Stimulated activated CD8-positive, alpha-beta memory T cell treated with anti-CD3 and anti-CD28 coated beads, Interleukin-12 subunit alpha, Interleukin-12 subunit beta, amount 100 ng/mL, for 24 hours (primary cell): ENCODE data around the gene C3.
A peak's percentile ranks its signal among the peaks of the same experiment; 100 is the strongest.
"Not testable (repeated sequence)": the region's sequence is repeated elsewhere in the genome, so short reads cannot be mapped to it uniquely, and the experiment has no call there.

Experiments
- DNase-seq: peaks from one replicate; pipeline ENCODE4 v3.0.0-alpha.2; 2020; ENCODE audit errors: extremely low read depth

C3 gene

DNA sequence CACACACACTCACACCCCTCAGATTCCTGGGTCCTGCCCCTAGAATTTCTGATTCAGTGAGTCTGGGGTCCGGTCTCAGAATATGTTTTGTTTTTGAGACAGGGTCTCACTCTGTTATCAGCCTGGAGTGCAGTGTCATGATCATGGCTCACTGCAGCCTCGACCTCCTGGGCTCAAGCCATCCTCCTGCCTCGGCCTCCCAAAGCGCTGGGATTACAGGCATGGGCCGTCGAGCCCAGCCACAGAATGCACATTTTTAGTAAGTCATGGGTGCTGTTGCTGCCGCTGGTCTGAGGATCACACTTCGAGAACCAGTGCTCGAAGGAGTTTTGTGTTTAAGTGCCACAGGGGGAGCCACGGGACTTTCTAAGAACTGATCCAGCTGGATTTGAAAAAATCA is 28.4 kb downstream of the C3 start:
- DNase-seq: no peak

DNA sequence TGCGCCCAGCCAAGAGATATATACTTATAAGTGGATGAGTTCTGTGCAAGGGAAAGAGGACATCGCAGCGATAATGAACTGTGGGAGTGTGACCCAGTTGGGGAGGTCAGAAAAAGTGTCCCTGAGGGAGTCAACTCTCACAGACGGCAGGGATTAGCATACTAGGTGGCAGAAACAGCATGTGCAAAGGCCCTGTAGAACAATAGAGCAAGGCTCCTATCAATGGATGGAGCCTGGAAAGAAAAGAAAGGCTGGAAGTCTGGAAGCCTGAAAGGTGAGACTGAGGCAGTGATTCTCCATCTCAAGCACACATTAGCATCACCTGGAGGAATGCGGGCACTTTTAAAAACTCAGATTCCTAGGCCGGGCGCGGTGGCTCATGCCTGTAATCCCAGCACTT is 29.1 kb downstream of the C3 start:
- DNase-seq: no peak

- no peak for DNase-seq
Measured at GRCh38 chr19:6690160-6690885, 30.1 kb downstream of the C3 start.

DNA sequence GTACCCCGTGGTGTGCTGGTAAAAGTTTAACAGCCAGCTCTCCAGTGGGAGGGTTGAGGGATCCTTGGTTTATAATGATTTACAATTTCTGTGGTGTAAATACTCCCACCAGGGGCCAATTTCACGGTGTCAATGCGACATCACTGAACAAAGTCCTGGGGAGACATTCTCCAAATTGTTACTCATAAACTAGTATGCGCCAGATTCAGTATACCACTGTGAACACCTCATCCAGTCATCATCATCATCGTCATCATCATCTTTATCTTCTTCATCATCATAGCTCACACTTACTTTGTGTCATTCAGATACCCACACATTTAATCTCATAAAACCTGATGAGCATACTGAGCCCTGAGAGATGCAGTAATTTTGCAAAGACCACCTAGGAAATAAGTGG is 33.3 kb downstream of the C3 start:
- DNase-seq: no peak

DNA sequence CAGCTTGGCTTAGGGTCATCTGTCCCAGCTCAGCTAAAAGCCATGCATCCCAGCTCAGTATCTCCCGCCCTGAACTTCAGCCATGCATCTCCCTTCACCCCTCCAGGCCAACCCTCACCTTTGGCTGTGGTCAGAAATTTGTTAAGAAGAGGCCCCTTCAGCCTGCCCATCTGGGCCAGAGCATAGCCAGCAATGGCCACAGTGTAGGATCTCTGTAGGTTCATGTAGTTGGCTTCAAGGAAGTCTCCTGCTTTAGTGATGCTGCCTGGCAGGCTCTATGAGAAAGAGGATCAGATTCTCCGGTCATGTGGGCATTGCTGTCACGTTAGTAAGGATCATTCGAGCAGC is 33.8 kb downstream of the C3 start:
- no peak for DNase-seq

- DNase-seq: no peak
Measured at GRCh38 chr19:6685962-6686627, 34.4 kb downstream of the C3 start.

GRCh38 chr19:6685482-6685881 is 35.0 kb downstream of the C3 start:
- no peak for DNase-seq

GRCh38 chr19:6683971-6684370 is 36.5 kb downstream of the C3 start:
- no peak for DNase-seq

DNA sequence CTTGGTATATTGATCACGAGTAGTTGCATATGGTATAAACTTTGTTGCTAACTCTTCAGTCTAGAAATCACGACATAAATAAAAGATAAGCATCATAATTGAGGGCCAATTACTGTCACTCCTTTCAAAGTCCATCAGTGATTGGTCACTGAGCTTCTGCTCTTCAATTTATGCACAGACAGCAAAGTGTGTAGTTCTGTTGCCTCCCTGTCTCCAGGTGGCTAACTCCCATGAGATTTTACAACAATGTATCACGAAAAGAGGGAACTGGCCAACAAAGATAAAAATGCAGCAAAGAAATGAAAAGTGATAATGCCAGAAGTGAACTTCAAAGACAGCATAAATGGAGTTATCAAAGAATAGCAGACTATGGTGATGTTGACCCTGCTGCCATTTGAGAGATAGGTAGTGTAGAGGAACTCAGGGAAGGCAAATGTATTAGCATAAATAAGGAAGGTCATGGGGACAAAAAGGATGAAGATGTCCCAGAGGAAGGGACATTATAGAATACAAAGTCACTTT is 37.8 kb downstream of the C3 start:
- DNase-seq: no peak

DNA sequence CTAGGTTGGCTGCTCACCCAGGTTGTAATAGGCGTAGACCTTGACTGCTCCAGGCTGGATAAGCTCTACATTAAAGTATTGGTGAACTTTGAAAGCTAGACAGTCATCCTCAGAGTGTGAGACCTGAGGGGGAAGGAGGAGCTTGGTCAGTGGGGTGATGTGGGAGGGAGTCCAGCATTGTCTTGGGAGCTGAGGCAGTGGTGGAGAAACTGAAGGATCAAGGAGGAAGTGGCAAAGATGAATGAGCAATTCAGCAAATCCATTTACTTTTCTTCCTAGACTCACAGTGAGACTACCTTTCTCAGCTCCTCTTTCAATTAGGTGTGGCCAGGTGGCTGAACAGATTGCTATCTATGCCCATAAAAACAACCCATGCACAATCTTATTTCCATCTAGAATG is 40.3 kb downstream of the C3 start:
- DNase-seq: no peak

- no peak for DNase-seq
Measured at GRCh38 chr19:6679139-6679538, 41.3 kb downstream of the C3 start.

- DNase-seq: no peak
Measured at GRCh38 chr19:6678690-6679109, 41.8 kb downstream of the C3 start.

- DNase-seq: no peak
Measured at GRCh38 chr19:6677883-6678689, 42.4 kb downstream of the C3 start.

- no peak for DNase-seq
Measured at GRCh38 chr19:6677495-6677882, 43.0 kb downstream of the C3 start.

GRCh38 chr19:6676288-6676687 is 44.2 kb downstream of the C3 start:
- DNase-seq: no peak

GRCh38 chr19:6674868-6675305 is 45.6 kb downstream of the C3 start:
- peak; percentile 77 for DNase-seq

DNA sequence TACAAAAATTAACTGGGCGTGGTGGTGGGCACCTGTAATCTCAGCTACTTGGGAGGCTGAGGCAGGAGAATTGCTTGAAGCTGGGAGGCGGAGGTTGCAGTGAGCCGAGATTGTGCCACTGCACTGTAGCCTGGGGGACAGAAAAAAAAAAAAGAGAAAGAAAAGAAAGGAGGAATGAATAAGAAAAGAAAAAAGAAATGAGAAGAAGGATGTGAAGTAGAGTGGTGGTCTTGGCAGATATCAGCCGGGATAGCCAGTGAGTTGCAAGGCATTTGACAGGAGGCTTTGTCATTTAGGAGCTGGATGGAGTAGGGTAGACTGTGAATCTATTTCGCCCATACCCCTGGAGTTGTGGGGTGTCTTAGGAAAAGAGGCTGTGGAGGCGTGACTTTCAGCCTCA is 46.0 kb downstream of the C3 start:
- DNase-seq: not testable (repeated sequence)

DNA sequence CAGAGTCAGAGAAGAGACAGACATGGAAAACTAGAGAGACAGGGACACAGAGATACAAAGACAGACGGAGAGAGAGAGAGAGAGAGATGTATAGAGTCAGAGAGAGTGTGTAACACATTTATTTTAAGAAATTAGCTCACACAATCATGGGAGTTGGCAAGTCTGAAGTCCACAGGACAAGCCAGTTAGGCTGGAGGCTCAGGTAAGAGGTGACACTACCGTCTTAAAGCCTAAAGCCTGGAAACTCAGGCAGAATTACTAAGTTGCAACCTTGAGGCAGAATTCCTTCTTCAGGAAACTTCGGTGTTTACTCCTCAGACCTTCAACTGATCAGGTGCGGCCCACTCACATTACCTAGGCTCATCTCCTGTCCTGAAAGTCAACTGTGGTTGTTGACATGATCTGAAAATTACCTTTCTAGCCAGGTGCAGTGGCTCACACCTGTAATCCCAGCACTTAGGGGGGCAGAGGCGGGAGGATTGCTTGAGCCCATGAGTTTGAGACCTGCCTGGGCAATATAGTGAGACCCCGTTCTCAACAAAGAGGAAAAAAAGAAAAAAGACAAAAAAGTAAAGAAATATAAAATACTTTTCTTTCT is 47.7 kb downstream of the C3 start:
- no peak for DNase-seq

- no peak for DNase-seq
Measured at GRCh38 chr19:6671960-6672359, 48.5 kb downstream of the C3 start.

GRCh38 chr19:6668691-6669090 is 51.8 kb downstream of the C3 start:
- no peak for DNase-seq

DNA sequence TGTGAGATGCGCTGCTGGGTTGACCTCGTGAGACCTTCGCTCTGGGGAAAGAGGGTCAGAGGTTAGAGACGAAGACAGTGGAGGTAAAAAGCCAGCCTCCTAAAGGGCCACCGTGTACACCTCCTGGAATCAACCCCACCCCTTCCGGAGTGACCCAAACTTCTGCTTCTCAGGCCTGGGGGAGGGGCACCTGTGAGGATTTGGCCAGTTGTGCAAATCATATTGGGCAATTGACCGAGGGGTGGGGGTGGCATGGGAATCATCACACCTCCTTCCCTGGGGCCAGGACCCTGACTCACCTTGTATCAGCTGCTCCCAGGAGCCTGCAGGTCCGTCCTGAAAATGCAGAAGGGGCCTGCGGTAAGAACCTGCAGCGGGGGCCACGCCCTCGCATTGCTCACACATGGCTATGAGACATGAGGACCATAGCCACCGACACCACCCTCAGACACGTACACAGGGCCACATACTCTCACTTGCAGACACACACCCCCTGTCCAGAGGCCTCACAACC is 53.3 kb downstream of the C3 start:
- no peak for DNase-seq

DNA sequence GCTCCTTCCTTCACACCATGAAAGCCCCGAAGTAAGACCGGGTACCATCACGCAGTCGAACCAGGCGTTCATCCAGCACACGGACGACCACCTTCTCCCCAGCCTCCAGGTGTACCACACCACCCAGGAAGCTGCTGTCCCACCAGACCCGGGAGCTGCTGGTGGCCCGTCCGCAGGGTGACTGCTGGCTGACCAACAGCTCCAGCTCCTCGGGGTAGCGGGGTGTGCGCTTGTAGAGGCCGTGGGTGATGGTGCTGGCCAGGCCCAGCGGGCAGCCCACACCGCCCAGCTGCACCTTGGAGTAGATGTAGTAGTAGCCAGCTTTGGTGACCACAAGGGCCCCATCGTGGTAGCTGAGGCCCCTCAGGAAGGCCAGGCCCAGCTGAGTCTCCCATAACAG is 55.5 kb downstream of the C3 start:
- DNase-seq: no peak
